GM12878 (cell line): Measurements from ENCODE around the gene COL18A1. TPM values are rescaled to one million over a fixed set of nuclear protein-coding genes. Genes with fewer than 3 reads are reported as not detected.
A peak's percentile ranks its signal among the peaks of the same experiment; 100 is the strongest.

Experiments used
- CHD4 ChIP-seq: fragments of 200-600 bp; sonication (generic); IDR thresholded peaks from 2 replicates; pipeline ENCODE4 v1.6.1; 2016; ENCODE audit warnings: mild to moderate bottlenecking
- GATAD2B ChIP-seq: fragments of 450-650 bp; conservative IDR thresholded peaks from 2 replicates; pipeline ENCODE4 v1.6.1; 2017; ENCODE audit warnings: low read depth, mild to moderate bottlenecking, moderate library complexity
- IRF4 ChIP-seq: IDR thresholded peaks from 2 replicates; pipeline ENCODE4 v1.6.1; 2011; ENCODE audit warnings: low read depth, low read length
- MXI1 ChIP-seq: fragments of 150-350 bp; IDR thresholded peaks from 2 replicates; pipeline ENCODE4 v1.6.1; 2011; ENCODE audit warnings: low read depth, mild to moderate bottlenecking, inconsistent platforms, low read length, improper control_type of control experiment
- NBN ChIP-seq: fragments of 450-650 bp; IDR thresholded peaks from 2 replicates; pipeline ENCODE4 v1.6.1; 2016
- NFYA ChIP-seq: IDR thresholded peaks from 2 replicates; pipeline ENCODE4 v1.6.1; 2011; ENCODE audit warnings: low read depth, mild to moderate bottlenecking, low read length, improper control_type of control experiment, borderline replicate concordance
- RAD21 ChIP-seq: IDR thresholded peaks from 2 replicates; pipeline ENCODE4 v1.6.1; 2011; ENCODE audit warnings: mild to moderate bottlenecking, low read depth, low read length, moderate library complexity; ENCODE audit not compliant: insufficient read depth
- RAD51 ChIP-seq: fragments of 450-650 bp; IDR thresholded peaks from 2 replicates; pipeline ENCODE4 v1.6.1; 2016; ENCODE audit warnings: moderate library complexity, mild to moderate bottlenecking, inconsistent platforms
- RBBP5 ChIP-seq: fragments of 200-600 bp; sonication (generic); conservative IDR thresholded peaks from 2 replicates; pipeline ENCODE4 v1.6.1; 2016
- RELA ChIP-seq: fragments of 450-650 bp; IDR thresholded peaks from 2 replicates; pipeline ENCODE4 v1.8.0; 2014; ENCODE audit warnings: borderline replicate concordance; ENCODE audit not compliant: partially characterized antibody
- SMAD5 ChIP-seq: IDR thresholded peaks from 2 replicates; pipeline ENCODE4 v1.6.1; 2016; ENCODE audit warnings: antibody characterized with exemption, low read depth
- SPI1 ChIP-seq: IDR thresholded peaks from 2 replicates; pipeline ENCODE4 v1.6.1; 2011; ENCODE audit warnings: low read depth, mild to moderate bottlenecking, low read length, moderate library complexity, borderline replicate concordance; ENCODE audit not compliant: insufficient read depth
- SUPT20H ChIP-seq: IDR thresholded peaks from 2 replicates; pipeline ENCODE4 v1.6.1; 2011; ENCODE audit warnings: low read depth, mild to moderate bottlenecking, low read length, moderate library complexity, borderline replicate concordance; ENCODE audit not compliant: control insufficient read depth
- ZNF207 ChIP-seq: fragments of 450-650 bp; IDR thresholded peaks from 2 replicates; pipeline ENCODE4 v1.6.1; 2014; ENCODE audit warnings: antibody characterized with exemption, mild to moderate bottlenecking, borderline replicate concordance
- ZNF24 ChIP-seq: fragments of 450-650 bp; IDR thresholded peaks from 2 replicates; pipeline ENCODE4 v1.6.1; 2017; ENCODE audit warnings: antibody characterized with exemption, mild to moderate bottlenecking
- ZZZ3 ChIP-seq: IDR thresholded peaks from 2 replicates; pipeline ENCODE4 v1.6.1; 2011; ENCODE audit warnings: low read depth; ENCODE audit not compliant: control insufficient read depth, insufficient read length
- polyA plus RNA-seq, 11 experiments: library from polyadenylated mRNA; depleted of rRNA in 4 of 11; unstranded in 6 of 11; stranded (reverse) in 5 of 11; fragments of >200 nt; fragmentation: Nextera tagmentation in 4 of 11; fragmentation: Illumina TruSeq in 1 of 11; extraction: Ambion mirVana in 4 of 11; extraction: Trizol in 1 of 11; gene quantifications; 1 replicate in 1 of 11; 2 replicates in 10 of 11; pipeline versions ENCODE4 v1.2.1 to v1.2.3, GENCODE V29; 2011 to 2016; ENCODE audit warnings: inconsistent platforms in 2 of 11, missing spikeins in 2 of 11, low read depth in 1 of 11
- total RNA-seq, 4 experiments: library from RNA; depleted of rRNA in 3 of 4; stranded (reverse); fragments of >200 nt in 3 of 4; fragmentation: Illumina TruSeq in 1 of 4; extraction: Trizol in 1 of 4; gene quantifications; 2 replicates each; pipeline versions ENCODE4 v1.2.1 to v1.2.3, GENCODE V29; 2013 to 2021
- TF ChIP-seq, protein P1 (sequence below): IDR thresholded peaks from 2 replicates; pipeline ENCODE4 v1.6.1; 2011; ENCODE audit warnings: low read depth, mild to moderate bottlenecking, low read length, moderate library complexity, borderline replicate concordance; ENCODE audit errors: extremely low read depth
- TF ChIP-seq, protein P2 (sequence below): fragments of 450-650 bp; IDR thresholded peaks from 2 replicates; pipeline ENCODE4 v1.6.1; 2017; ENCODE audit warnings: mild to moderate bottlenecking
- TF ChIP-seq, protein P3 (sequence below): fragments of 450-650 bp; IDR thresholded peaks from 2 replicates; pipeline ENCODE4 v1.6.1; 2016; ENCODE audit warnings: mild to moderate bottlenecking
- TF ChIP-seq, protein P4 (sequence below): fragments of 450-650 bp; IDR thresholded peaks from 2 replicates; pipeline ENCODE4 v1.6.1; 2017; ENCODE audit warnings: mild to moderate bottlenecking, moderate library complexity
- TF ChIP-seq, protein P5 (sequence below): IDR thresholded peaks from 2 replicates; pipeline ENCODE4 v1.6.1; 2012; ENCODE audit warnings: low read length, inconsistent platforms

The COL18A1 gene
- total and polyA plus RNA-seq, 10 of the 15 experiments (the other 5 are each of a cell fraction or from before 2014, with no cell fraction given), result under 0.01 to 0.49 (median 0.09) TPM; not detected in 3

DNA sequence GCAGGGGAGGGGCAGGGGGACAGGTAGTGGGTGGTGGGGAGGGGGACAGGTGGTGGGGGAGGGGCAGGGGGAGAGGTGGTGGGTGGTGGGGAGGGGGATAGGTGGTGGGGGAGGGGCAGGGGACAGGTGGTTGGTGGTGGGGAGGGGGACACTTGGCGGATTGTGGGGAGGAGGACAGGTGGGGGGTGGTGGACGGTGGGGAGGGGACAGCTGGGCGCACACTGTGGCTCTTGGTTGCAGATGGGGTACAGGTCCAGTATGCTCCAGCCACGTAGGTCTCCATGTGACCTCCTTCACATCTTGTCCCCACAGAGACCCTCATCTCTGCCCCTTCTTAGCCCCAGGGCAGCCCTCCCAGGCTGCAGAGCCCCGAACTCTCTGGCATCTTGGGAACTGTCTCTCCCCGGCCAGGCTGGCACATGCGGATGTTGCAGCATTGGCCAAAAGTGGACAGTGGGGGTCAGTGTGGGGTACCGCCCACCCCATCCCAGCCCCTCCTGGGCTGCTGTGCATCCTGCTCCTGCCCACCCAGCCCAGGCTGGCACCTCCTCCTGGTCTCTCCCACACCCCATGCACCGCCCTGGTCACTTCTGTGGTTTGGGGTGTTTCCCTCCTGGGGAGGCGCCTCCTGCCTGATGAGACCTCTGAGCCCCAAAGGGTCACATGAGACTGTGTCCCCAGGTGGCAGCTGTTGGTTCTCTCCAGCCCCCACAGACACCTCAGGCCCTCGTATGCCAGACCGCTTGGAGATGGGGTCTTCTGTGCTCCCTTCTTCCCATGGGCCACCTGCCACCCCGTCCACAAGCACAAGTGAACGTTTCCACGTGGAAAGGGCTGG lies 144.9 kb downstream of the COL18A1 start (continued):
- no peak for TF ChIP-seq ZNF207
- TF ChIP-seq, protein P1, sequence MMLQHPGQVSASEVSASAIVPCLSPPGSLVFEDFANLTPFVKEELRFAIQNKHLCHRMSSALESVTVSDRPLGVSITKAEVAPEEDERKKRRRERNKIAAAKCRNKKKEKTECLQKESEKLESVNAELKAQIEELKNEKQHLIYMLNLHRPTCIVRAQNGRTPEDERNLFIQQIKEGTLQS, result no peak
- TF ChIP-seq, protein P2, sequence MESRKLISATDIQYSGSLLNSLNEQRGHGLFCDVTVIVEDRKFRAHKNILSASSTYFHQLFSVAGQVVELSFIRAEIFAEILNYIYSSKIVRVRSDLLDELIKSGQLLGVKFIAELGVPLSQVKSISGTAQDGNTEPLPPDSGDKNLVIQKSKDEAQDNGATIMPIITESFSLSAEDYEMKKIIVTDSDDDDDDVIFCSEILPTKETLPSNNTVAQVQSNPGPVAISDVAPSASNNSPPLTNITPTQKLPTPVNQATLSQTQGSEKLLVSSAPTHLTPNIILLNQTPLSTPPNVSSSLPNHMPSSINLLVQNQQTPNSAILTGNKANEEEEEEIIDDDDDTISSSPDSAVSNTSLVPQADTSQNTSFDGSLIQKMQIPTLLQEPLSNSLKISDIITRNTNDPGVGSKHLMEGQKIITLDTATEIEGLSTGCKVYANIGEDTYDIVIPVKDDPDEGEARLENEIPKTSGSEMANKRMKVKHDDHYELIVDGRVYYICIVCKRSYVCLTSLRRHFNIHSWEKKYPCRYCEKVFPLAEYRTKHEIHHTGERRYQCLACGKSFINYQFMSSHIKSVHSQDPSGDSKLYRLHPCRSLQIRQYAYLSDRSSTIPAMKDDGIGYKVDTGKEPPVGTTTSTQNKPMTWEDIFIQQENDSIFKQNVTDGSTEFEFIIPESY, result no peak
- TF ChIP-seq RAD21, result no peak
- no peak for TF ChIP-seq NFYA
- TF ChIP-seq SMAD5, result no peak
- 0 out of 2 replicates have a peak, but pooled peaks have one; percentile 41 for TF ChIP-seq NBN
- no peak for TF ChIP-seq RAD51
- no peak for TF ChIP-seq IRF4
- no peak; the same call in none of the 2 replicates for TF ChIP-seq GATAD2B
- TF ChIP-seq SPI1, result no peak
- TF ChIP-seq ZZZ3, result no peak
- peak; percentile 29; the same call in 1 of the 2 replicates for TF ChIP-seq MXI1
- TF ChIP-seq SUPT20H, result no peak
- TF ChIP-seq, protein P3, sequence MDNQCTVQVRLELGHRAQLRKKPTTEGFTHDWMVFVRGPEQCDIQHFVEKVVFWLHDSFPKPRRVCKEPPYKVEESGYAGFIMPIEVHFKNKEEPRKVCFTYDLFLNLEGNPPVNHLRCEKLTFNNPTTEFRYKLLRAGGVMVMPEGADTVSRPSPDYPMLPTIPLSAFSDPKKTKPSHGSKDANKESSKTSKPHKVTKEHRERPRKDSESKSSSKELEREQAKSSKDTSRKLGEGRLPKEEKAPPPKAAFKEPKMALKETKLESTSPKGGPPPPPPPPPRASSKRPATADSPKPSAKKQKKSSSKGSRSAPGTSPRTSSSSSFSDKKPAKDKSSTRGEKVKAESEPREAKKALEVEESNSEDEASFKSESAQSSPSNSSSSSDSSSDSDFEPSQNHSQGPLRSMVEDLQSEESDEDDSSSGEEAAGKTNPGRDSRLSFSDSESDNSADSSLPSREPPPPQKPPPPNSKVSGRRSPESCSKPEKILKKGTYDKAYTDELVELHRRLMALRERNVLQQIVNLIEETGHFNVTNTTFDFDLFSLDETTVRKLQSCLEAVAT, result 0 out of 2 replicates have a peak, but pooled peaks have one; percentile 36
- no peak for TF ChIP-seq RELA
- TF ChIP-seq RBBP5, result no peak
- no peak for TF ChIP-seq ZNF24
- TF ChIP-seq, protein P4, sequence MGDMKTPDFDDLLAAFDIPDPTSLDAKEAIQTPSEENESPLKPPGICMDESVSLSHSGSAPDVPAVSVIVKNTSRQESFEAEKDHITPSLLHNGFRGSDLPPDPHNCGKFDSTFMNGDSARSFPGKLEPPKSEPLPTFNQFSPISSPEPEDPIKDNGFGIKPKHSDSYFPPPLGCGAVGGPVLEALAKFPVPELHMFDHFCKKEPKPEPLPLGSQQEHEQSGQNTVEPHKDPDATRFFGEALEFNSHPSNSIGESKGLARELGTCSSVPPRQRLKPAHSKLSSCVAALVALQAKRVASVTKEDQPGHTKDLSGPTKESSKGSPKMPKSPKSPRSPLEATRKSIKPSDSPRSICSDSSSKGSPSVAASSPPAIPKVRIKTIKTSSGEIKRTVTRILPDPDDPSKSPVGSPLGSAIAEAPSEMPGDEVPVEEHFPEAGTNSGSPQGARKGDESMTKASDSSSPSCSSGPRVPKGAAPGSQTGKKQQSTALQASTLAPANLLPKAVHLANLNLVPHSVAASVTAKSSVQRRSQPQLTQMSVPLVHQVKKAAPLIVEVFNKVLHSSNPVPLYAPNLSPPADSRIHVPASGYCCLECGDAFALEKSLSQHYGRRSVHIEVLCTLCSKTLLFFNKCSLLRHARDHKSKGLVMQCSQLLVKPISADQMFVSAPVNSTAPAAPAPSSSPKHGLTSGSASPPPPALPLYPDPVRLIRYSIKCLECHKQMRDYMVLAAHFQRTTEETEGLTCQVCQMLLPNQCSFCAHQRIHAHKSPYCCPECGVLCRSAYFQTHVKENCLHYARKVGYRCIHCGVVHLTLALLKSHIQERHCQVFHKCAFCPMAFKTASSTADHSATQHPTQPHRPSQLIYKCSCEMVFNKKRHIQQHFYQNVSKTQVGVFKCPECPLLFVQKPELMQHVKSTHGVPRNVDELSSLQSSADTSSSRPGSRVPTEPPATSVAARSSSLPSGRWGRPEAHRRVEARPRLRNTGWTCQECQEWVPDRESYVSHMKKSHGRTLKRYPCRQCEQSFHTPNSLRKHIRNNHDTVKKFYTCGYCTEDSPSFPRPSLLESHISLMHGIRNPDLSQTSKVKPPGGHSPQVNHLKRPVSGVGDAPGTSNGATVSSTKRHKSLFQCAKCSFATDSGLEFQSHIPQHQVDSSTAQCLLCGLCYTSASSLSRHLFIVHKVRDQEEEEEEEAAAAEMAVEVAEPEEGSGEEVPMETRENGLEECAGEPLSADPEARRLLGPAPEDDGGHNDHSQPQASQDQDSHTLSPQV, result no peak
- TF ChIP-seq CHD4, result no peak
- TF ChIP-seq, protein P5, sequence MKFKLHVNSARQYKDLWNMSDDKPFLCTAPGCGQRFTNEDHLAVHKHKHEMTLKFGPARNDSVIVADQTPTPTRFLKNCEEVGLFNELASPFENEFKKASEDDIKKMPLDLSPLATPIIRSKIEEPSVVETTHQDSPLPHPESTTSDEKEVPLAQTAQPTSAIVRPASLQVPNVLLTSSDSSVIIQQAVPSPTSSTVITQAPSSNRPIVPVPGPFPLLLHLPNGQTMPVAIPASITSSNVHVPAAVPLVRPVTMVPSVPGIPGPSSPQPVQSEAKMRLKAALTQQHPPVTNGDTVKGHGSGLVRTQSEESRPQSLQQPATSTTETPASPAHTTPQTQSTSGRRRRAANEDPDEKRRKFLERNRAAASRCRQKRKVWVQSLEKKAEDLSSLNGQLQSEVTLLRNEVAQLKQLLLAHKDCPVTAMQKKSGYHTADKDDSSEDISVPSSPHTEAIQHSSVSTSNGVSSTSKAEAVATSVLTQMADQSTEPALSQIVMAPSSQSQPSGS, result no peak
